CD4-positive, alpha-beta T cell (primary cell): ENCODE results near the gene UNC13A. TPM values are rescaled to one million over a fixed set of nuclear protein-coding genes. Genes with fewer than 3 reads are reported as not detected.

ENCODE experiments used
- ATAC-seq: fragments of 200-7000 bp; cut with Tn5 transposase; one replicate; pipeline ENCODE4 v1.10.0; 2022; ENCODE audit warnings: mild to moderate bottlenecking; ENCODE audit not compliant: poor library complexity
- CTCF ChIA-PET: fragments of 350-600 bp; sonication (Branson Sonifier 250); formaldehyde crosslinking; loops from one replicate; lab custom pipeline; 2021; ENCODE audit warnings: antibody characterized with exemption, inconsistent platforms; lab: Charles Lee
- POLR2A ChIA-PET: fragments of 350-600 bp; sonication (Branson Sonifier 250); formaldehyde crosslinking; loops from one replicate; lab custom pipeline; 2021; ENCODE audit warnings: antibody characterized with exemption, inconsistent platforms; lab: Charles Lee
- DNase-seq, 14 experiments: peaks; one replicate each; pipeline ENCODE4 v3.0.0-alpha.2; 2013 to 2020; ENCODE audit warnings: mixed read lengths in 2 of 14
- H3K27ac ChIP-seq, 2 donors: one replicate each; pipeline versions ENCODE4 v1.5.1 to v1.7.0; 2013; ENCODE audit warnings: low read length in 2 of 2, low read depth in 1 of 2, mild to moderate bottlenecking in 1 of 2
- H3K27me3 ChIP-seq, 2 experiments: 1 replicate in 1 of 2; 2 replicates in 1 of 2; pipeline versions ENCODE4 v1.6.1 to v1.7.0; 2013; ENCODE audit warnings: low read length in 2 of 2, control low read depth in 1 of 2, mild to moderate bottlenecking in 1 of 2, moderate library complexity in 1 of 2; ENCODE audit not compliant: insufficient read depth in 2 of 2, control insufficient read depth in 1 of 2
- H3K36me3 ChIP-seq: one replicate; pipeline ENCODE4 v1.6.1; 2013; ENCODE audit warnings: low read length, control low read depth; ENCODE audit not compliant: insufficient read depth
- H3K4me1 ChIP-seq: one replicate; pipeline ENCODE4 v1.6.1; 2013; ENCODE audit warnings: low read length, control low read depth; ENCODE audit not compliant: insufficient read depth
- H3K4me3 ChIP-seq: one replicate; pipeline ENCODE4 v1.5.1; 2013; ENCODE audit warnings: mild to moderate bottlenecking, low read length, moderate library complexity
- H3K9me3 ChIP-seq, 2 experiments: 1 replicate in 1 of 2; 2 replicates in 1 of 2; pipeline versions ENCODE4 v1.6.1 to v1.7.0; 2013; ENCODE audit warnings: low read length in 2 of 2, mild to moderate bottlenecking in 2 of 2, control low read depth in 1 of 2, moderate library complexity in 1 of 2; ENCODE audit not compliant: control insufficient read depth in 1 of 2, insufficient read depth in 1 of 2
- H3K27ac Mint-ChIP-seq: one replicate; pipeline ENCODE4 v1.8.0; 2020; ENCODE audit warnings: mixed read lengths
- H3K27me3 Mint-ChIP-seq: one replicate; pipeline ENCODE4 v1.8.0; 2021; ENCODE audit warnings: mixed read lengths
- H3K36me3 Mint-ChIP-seq: one replicate; pipeline ENCODE4 v1.8.0; 2021; ENCODE audit warnings: low read depth, mixed read lengths
- H3K4me1 Mint-ChIP-seq: one replicate; pipeline ENCODE4 v1.8.0; 2021; ENCODE audit warnings: low read depth, mixed read lengths
- H3K4me3 Mint-ChIP-seq: one replicate; pipeline ENCODE4 v1.8.0; 2020; ENCODE audit warnings: mild to moderate bottlenecking, mixed read lengths
- H3K9me3 Mint-ChIP-seq: one replicate; pipeline ENCODE4 v1.8.0; 2020; ENCODE audit warnings: mixed read lengths
- intact Hi-C, 2 experiments: fragments of 100-400 bp; cut with DNase I in 1 of 2; cut with micrococcal nuclease in 1 of 2; formaldehyde crosslinking; loops; one replicate each; pipeline versions ENCODE4 v1.15.1 to v1.9.0; 2023 to 2025; cut with DNase I, micrococcal nuclease
- total RNA-seq, 174 experiments: library from RNA in 2 of 174; stranded (reverse) in 2 of 174; gene quantifications; one replicate each; pipeline ENCODE4 v1.2.3 and lab custom pipeline; 2021 to 2026
- TF ChIP-seq, protein P1 (sequence below): fragments of 200-600 bp; IDR thresholded peaks from one replicate; pipeline ENCODE4 v1.8.0; 2022; ENCODE audit warnings: antibody characterized with exemption, mild to moderate bottlenecking

Gene UNC13A
- total RNA-seq, 2 experiments from 2014 or later = 0.11 to 0.14 TPM

DNA sequence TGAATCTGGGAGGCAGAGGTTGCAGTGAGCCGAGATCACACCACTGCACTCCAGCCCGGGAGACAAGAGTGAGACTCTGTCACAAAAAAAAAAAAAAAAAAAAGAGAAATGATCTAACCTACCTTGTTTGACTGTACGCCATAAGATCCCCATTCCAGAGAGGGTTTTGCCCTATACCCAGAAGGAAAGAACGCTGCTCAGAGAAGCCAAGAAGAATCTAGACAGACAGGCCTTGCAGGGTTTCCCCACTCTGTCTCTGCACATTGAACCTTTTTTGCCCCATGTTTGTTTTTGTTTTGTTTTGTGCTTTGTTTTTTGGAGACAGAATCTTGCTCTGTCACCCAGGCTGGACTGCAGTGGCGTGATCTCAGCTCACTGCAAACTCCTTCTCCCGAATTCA is 23.7 kb upstream of the UNC13A start:
- no peak overlapping the region for H3K4me3 ChIP-seq
- POLR2A ChIA-PET = no interaction called here
- no peak for DNase-seq
- no peak overlapping the region for H3K27ac ChIP-seq
- H3K4me1 ChIP-seq = no peaks in the 10 kb centered on the region
- H3K27ac Mint-ChIP-seq = no peak overlapping the region
- H3K9me3 ChIP-seq = no peaks in the 10 kb centered on the region
- no peaks in the 10 kb centered on the region for H3K4me1 Mint-ChIP-seq
- H3K36me3 Mint-ChIP-seq = no peaks in the 10 kb centered on the region
- no peaks in the 10 kb centered on the region for H3K27me3 ChIP-seq
- TF ChIP-seq, protein P1, sequence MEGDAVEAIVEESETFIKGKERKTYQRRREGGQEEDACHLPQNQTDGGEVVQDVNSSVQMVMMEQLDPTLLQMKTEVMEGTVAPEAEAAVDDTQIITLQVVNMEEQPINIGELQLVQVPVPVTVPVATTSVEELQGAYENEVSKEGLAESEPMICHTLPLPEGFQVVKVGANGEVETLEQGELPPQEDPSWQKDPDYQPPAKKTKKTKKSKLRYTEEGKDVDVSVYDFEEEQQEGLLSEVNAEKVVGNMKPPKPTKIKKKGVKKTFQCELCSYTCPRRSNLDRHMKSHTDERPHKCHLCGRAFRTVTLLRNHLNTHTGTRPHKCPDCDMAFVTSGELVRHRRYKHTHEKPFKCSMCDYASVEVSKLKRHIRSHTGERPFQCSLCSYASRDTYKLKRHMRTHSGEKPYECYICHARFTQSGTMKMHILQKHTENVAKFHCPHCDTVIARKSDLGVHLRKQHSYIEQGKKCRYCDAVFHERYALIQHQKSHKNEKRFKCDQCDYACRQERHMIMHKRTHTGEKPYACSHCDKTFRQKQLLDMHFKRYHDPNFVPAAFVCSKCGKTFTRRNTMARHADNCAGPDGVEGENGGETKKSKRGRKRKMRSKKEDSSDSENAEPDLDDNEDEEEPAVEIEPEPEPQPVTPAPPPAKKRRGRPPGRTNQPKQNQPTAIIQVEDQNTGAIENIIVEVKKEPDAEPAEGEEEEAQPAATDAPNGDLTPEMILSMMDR = no peak
- CTCF ChIA-PET = no interaction called here
- H3K27me3 Mint-ChIP-seq = no peaks in the 10 kb centered on the region
- no peaks in the 10 kb centered on the region for H3K9me3 Mint-ChIP-seq
- no peak for ATAC-seq
- intact Hi-C loops = no loop called here
- H3K4me3 Mint-ChIP-seq = no peak overlapping the region
- no peaks in the 10 kb centered on the region for H3K36me3 ChIP-seq

DNA sequence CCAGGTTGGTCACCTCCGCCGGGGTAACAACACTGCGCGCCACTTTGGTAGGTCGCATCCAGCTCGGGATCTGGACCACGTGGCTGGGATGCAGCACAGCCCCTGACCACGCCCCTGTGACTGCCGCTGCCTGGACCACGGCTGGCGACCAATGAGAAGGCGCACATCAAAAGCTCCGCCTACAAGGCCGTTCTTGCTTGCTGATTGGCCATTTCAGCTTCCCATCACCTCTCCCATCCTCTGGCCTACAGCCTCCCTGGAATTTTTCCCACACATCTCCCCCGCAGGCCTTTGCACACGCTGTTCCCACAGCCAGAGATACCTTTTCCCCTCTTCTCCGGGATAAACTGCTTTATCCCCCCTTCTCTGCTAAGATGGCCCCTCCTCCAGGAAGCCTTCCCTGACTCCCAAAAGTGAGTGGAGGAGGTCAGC is 18.6 kb upstream of the UNC13A start:
- peaks cover 0 to 2% of the 10 kb centered on the region in 2 experiments for H3K27me3 ChIP-seq
- no peak for ATAC-seq
- no peak for DNase-seq
- POLR2A ChIA-PET = interaction anchor here (2.0 kb wide), 1 partner anchor 153 kb away, joined by 6 read pairs; the partner anchor contains the start of gene RPL18A
- H3K27ac ChIP-seq = no peak overlapping the region
- no peaks in the 10 kb centered on the region for H3K36me3 ChIP-seq
- peaks cover 4% of the 10 kb centered on the region for H3K4me1 Mint-ChIP-seq
- peaks cover 4% of the 10 kb centered on the region for H3K4me1 ChIP-seq
- H3K4me3 Mint-ChIP-seq = no peak overlapping the region
- intact Hi-C loops = no loop called here
- H3K9me3 ChIP-seq = no peaks in the 10 kb centered on the region
- CTCF ChIA-PET = interaction anchor here (0.9 kb wide), 1 partner anchor 60 kb away, joined by 3 read pairs; no protein-coding TSS in a partner anchor
- TF ChIP-seq, protein P1 = no peak
- no peak overlapping the region for H3K27ac Mint-ChIP-seq
- H3K9me3 Mint-ChIP-seq = no peaks in the 10 kb centered on the region
- H3K27me3 Mint-ChIP-seq = no peaks in the 10 kb centered on the region
- H3K36me3 Mint-ChIP-seq = no peaks in the 10 kb centered on the region
- no peak overlapping the region for H3K4me3 ChIP-seq

DNA sequence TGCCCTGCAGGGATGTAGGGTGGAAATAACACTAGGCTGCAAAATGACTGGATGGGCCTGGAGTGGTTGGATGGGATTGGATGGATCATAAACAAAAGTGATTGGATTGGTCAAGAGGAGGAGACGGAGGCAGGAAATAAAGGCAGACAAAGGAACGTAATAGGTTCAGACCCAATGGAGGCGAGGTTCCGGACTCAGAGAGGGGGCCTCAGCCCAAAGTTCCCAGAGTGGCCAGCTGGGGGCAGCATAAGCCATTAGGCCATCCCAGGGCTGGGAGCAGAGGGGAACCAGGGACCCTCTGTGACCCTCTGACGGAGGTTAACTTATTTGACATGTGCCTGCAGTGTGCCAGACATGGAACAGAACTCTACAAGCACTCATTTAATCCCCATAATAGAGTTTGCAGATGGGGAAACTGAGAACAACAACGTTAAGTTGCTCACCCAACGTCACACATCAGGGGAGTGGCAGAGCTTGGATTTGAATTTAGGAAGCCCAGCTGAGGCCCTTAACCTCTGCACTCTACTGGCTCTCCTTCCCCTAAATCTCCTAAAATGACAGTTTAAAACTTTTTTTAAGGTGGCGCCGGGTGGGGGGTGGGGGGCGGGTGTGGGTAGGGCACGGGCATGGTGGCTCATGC is 15.8 kb upstream of the UNC13A start:
- Histone ChIP-seq H3K27me3 (peaks cover 2 to 4% of the 10 kb centered on the region in 2 experiments), H3K36me3 (no peaks in the 10 kb centered on the region), H3K27ac (no peak overlapping the region), H3K4me1 (peaks cover 4% of the 10 kb centered on the region), H3K9me3 (no peaks in the 10 kb centered on the region), H3K4me3 (no peak overlapping the region)
- TF ChIP-seq, protein P1 = peak; percentile 93
- H3K36me3 Mint-ChIP-seq = no peaks in the 10 kb centered on the region
- DNase-seq (peak; percentile 63 to 80 (median 66)), ATAC-seq (peak; percentile 99)
- H3K4me1 Mint-ChIP-seq = peaks cover 4% of the 10 kb centered on the region
- ChIA-PET POLR2A (no interaction called here), CTCF (interaction anchor here (0.9 to 3.5 kb wide), 5 partner anchors 57 to 155 kb away, joined by 4 to 27 read pairs (median 8); partner anchors contain the start of gene RPL18A)
- H3K4me3 Mint-ChIP-seq = no peak overlapping the region
- intact Hi-C loops = loop anchor here (1.0 to 5.0 kb wide), 6 partner anchors 71 to 293 kb away; partner anchors contain the start of gene CCDC124 (in 1 of the 2)
- no peak overlapping the region for H3K27ac Mint-ChIP-seq
- H3K27me3 Mint-ChIP-seq = peaks cover 6% of the 10 kb centered on the region
- no peaks in the 10 kb centered on the region for H3K9me3 Mint-ChIP-seq
